ENCODE results near the gene SERTAD3. TPM values are rescaled to one million over a fixed set of nuclear protein-coding genes. Genes with fewer than 3 reads are reported as not detected.

Gene SERTAD3
- total RNA-seq, 5 donors from 2014 or later (not counting 1 experiment from before 2014, with no cell fraction given) = 17.4 to 26.7 (median 24.7) TPM

DNA sequence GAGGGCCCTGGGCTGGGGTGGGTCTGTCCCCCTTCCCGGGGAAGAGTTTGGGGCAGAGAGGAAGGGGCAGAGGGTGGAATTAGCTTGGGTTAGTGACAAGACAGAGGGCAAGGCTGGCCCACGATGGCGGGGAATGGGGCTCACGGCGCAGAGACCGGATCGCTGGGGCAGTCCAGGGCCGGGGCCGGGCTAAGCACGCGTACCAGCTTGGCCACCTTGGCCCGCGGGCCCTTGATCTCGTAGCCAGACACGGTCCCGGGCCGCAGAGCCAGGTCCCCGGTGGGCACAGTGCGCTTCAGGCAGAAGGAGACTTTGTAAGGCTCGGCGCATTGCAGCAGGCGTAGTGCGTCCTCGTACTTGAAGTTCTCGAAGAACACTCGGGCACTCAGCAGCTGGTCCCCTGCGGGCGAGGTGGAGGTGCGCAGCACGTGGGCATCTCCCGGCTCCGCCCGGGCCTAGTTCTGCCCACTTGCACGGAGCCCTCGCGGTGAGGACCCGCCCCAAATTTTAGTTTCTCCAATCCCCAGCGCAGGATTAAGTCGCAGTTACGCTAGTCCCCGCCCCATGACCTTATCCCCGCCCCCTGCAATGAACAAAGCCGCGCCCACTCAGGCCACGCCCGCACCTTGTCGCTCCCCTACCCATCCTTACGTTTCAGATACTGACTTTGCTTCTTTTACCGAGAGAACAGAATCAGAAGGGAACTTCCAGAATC, 45.6 kb downstream of the SERTAD3 start:
- CTCF ChIA-PET = no interaction called here
- Mint-ChIP-seq H3K27ac (no peak overlapping the region), H3K4me1 (peaks cover 13 to 28% (median 14%) of the 10 kb centered on the region in 3 donors), H3K36me3 (peaks cover 4% of the 10 kb centered on the region), H3K9me3 (no peaks in the 10 kb centered on the region), H3K27me3 (no peaks in the 10 kb centered on the region), H3K4me3 (peak overlapping the region in 2 of 3 donors; percentile 9 to 63)
- no peaks in the 10 kb centered on the region for H3K36me3 ChIP-seq (ENCODE audit: control insufficient read depth in 2 of 2, extremely low read depth in 1 of 2, insufficient read depth in 1 of 2, low read length in 1 of 2)
- H3K27ac ChIP-seq (ENCODE audit: low read length) = no peak overlapping the region
- H3K4me3 ChIP-seq (ENCODE audit: control insufficient read depth in 1 of 2, extremely low read depth in 1 of 2, low read length in 1 of 2) = peak overlapping the region in 1 of 2 donors; percentile 25
- DNase-seq (peak; percentile 25 to 82 (median 62)), ATAC-seq (replicated peaks in 1 of 4) (peak; percentile 66 to 84 (median 78))
- H3K27me3 ChIP-seq (replicated peaks in 1 of 2; ENCODE audit: control insufficient read depth in 2 of 2, extremely low read depth in 1 of 2, insufficient read depth in 2 of 2, low read length in 1 of 2) = peaks cover 0 to 11% of the 10 kb centered on the region in 2 experiments
- peaks cover 0 to 18% of the 10 kb centered on the region in 2 experiments for H3K4me1 ChIP-seq (ENCODE audit: control insufficient read depth in 1 of 2, extremely low read depth in 1 of 2, insufficient read depth in 2 of 2, low read length in 2 of 2)
- 48% methylated on average over 45 of the region's 49 CpGs for WGBS (ENCODE audit: insufficient coverage)
- POLR2A ChIA-PET = no interaction called here
- no peaks in the 10 kb centered on the region for H3K9me3 ChIP-seq

DNA sequence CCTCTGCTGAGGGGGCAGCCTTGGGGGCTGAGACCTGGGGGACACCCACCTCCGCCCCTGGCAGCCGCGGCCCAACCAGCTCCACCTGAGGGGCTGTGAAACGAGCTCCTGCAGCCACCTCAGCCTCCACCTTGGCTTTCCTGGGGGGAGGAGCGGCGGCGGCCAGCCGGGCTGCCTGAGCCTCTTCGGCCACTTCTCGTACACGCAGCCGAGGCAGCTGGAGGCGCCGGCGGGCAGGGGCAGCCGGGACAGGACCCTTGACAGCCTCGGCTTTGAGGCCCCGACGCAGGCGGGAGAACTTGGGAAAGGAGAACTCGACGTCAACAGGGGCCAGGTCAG, 46.6 kb downstream of the SERTAD3 start:
- no peak overlapping the region for H3K4me3 ChIP-seq (ENCODE audit: control insufficient read depth in 1 of 2, extremely low read depth in 1 of 2, low read length in 1 of 2)
- Mint-ChIP-seq H3K27me3 (no peaks in the 10 kb centered on the region), H3K4me1 (peaks cover 6 to 20% (median 8%) of the 10 kb centered on the region in 3 donors), H3K36me3 (peaks cover 4% of the 10 kb centered on the region), H3K27ac (no peak overlapping the region), H3K4me3 (no peak overlapping the region), H3K9me3 (no peaks in the 10 kb centered on the region)
- CTCF ChIA-PET = no interaction called here
- DNase-seq (no peak), ATAC-seq (replicated peaks in 1 of 4) (no peak)
- WGBS (ENCODE audit: insufficient coverage) = 96% methylated on average over 17 of the region's 22 CpGs
- POLR2A ChIA-PET = no interaction called here
- H3K9me3 ChIP-seq = no peaks in the 10 kb centered on the region
- H3K27me3 ChIP-seq (replicated peaks in 1 of 2; ENCODE audit: control insufficient read depth in 2 of 2, extremely low read depth in 1 of 2, insufficient read depth in 2 of 2, low read length in 1 of 2) = peaks cover 0 to 11% of the 10 kb centered on the region in 2 experiments
- no peaks in the 10 kb centered on the region for H3K36me3 ChIP-seq (ENCODE audit: control insufficient read depth in 2 of 2, extremely low read depth in 1 of 2, insufficient read depth in 1 of 2, low read length in 1 of 2)
- H3K27ac ChIP-seq (ENCODE audit: low read length) = no peak overlapping the region
- peaks cover 0 to 10% of the 10 kb centered on the region in 2 experiments for H3K4me1 ChIP-seq (ENCODE audit: control insufficient read depth in 1 of 2, extremely low read depth in 1 of 2, insufficient read depth in 2 of 2, low read length in 2 of 2)

DNA sequence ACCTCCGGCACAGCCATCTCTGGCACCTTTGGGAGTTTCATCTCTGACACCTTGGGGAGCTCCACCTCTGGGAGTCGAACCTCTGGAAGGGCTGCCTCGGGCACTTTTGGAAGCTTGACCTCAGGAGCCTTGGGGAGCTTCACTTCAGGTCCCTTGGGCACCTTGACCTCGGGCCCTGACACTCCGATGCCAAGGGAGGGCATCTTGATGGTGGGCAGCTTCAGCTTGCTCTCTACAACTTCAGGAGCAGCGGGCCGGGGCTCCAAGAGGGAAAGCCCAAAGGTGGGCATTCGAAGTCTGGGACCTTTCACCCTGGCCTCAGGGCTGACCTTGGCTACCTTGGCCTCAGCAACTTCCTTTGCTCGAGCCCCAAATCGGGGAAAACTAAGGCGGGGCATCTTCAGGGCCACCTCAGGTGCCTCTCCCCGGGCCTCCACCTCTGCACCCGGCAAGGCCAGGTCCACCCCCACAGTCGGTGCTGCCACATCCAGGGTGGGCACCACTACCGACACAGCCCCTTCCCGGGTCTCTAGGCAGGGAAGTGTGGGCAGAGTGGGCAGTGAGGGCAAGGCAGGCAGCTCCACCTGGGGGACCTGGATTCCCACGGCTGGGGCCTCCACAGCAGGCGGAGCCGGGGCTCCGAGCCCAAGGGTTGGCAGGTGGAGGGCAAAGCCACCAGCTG, 47.1 kb downstream of the SERTAD3 start:
- ATAC-seq (replicated peaks in 1 of 4) = no peak
- no peaks in the 10 kb centered on the region for H3K9me3 ChIP-seq
- H3K36me3 Mint-ChIP-seq = peaks cover 4% of the 10 kb centered on the region
- H3K27ac Mint-ChIP-seq = no peak overlapping the region
- CTCF ChIA-PET = no interaction called here
- no peaks in the 10 kb centered on the region for H3K9me3 Mint-ChIP-seq
- no peak overlapping the region for H3K4me3 ChIP-seq (ENCODE audit: control insufficient read depth in 1 of 2, extremely low read depth in 1 of 2, low read length in 1 of 2)
- POLR2A ChIA-PET = no interaction called here
- H3K27me3 Mint-ChIP-seq = no peaks in the 10 kb centered on the region
- no peaks in the 10 kb centered on the region for H3K36me3 ChIP-seq (ENCODE audit: control insufficient read depth in 2 of 2, extremely low read depth in 1 of 2, insufficient read depth in 1 of 2, low read length in 1 of 2)
- H3K27me3 ChIP-seq (replicated peaks in 1 of 2; ENCODE audit: control insufficient read depth in 2 of 2, extremely low read depth in 1 of 2, insufficient read depth in 2 of 2, low read length in 1 of 2) = peaks cover 0 to 11% of the 10 kb centered on the region in 2 experiments
- no peak overlapping the region for H3K4me3 Mint-ChIP-seq
- H3K4me1 Mint-ChIP-seq = peaks cover 6 to 20% (median 8%) of the 10 kb centered on the region in 3 donors
- no peak for DNase-seq
- H3K27ac ChIP-seq (ENCODE audit: low read length) = no peak overlapping the region
- H3K4me1 ChIP-seq (ENCODE audit: control insufficient read depth in 1 of 2, extremely low read depth in 1 of 2, insufficient read depth in 2 of 2, low read length in 2 of 2) = peaks cover 0 to 10% of the 10 kb centered on the region in 2 experiments
- WGBS (ENCODE audit: insufficient coverage) = 88% methylated on average over 16 of the region's 20 CpGs

DNA sequence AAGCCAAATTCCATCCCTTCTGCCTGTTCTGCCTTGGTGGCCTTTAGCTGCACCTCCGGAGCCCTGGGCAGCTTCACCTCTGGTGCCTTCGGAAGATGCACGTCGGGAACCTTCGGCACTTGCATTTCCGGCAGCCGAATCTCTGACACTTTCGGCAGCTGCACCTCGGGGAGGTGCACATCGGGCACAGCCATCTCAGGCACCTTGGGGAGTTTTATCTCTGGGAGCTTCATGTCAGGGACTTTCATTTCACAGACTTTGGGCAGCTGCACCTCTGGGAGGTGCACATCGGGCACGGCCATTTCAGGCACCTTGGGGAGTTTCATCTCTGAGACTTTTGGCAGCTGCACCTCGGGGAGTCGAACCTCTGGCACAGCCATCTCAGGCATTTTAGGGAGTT, 48.2 kb downstream of the SERTAD3 start:
- CTCF ChIA-PET = no interaction called here
- peaks cover 4% of the 10 kb centered on the region for H3K36me3 Mint-ChIP-seq
- Histone ChIP-seq H3K4me1 (ENCODE audit: control insufficient read depth in 1 of 2, extremely low read depth in 1 of 2, insufficient read depth in 2 of 2, low read length in 2 of 2) (peaks cover 0 to 10% of the 10 kb centered on the region in 2 experiments), H3K4me3 (ENCODE audit: control insufficient read depth in 1 of 2, extremely low read depth in 1 of 2, low read length in 1 of 2) (no peak overlapping the region), H3K9me3 (no peaks in the 10 kb centered on the region), H3K36me3 (ENCODE audit: control insufficient read depth in 2 of 2, extremely low read depth in 1 of 2, insufficient read depth in 1 of 2, low read length in 1 of 2) (no peaks in the 10 kb centered on the region), H3K27me3 (replicated peaks in 1 of 2; ENCODE audit: control insufficient read depth in 2 of 2, extremely low read depth in 1 of 2, insufficient read depth in 2 of 2, low read length in 1 of 2) (peaks cover 0 to 11% of the 10 kb centered on the region in 2 experiments), H3K27ac (ENCODE audit: low read length) (no peak overlapping the region)
- no peak overlapping the region for H3K27ac Mint-ChIP-seq
- WGBS (ENCODE audit: insufficient coverage) = 91% methylated on average over 9 of the region's 14 CpGs
- POLR2A ChIA-PET = no interaction called here
- DNase-seq (no peak), ATAC-seq (replicated peaks in 1 of 4) (no peak)
- H3K4me1 Mint-ChIP-seq = peaks cover 6 to 17% (median 8%) of the 10 kb centered on the region in 3 donors
- H3K4me3 Mint-ChIP-seq = no peak overlapping the region
- H3K9me3 Mint-ChIP-seq = no peaks in the 10 kb centered on the region
- no peaks in the 10 kb centered on the region for H3K27me3 Mint-ChIP-seq

DNA sequence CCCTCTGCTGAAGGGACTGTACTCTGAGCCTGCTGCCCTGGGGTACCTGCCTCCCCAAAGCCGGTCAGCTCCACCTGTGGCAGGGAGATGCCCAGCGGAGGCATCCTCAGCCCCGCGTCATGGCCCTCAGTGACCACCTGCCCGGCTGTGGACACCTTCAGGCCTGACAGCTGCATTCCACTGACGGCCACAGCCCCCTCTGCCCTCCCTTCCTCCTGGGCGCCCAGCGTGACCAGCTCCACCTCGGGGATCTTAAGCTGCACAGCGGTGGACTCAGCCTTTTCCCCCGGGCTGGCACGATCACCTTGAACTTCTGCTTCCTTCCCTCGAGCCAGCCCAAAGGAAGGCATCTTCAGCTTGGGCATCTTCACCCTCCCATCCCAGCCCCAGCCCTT, 49.3 kb downstream of the SERTAD3 start:
- no peaks in the 10 kb centered on the region for H3K9me3 Mint-ChIP-seq
- H3K4me3 Mint-ChIP-seq = no peak overlapping the region
- H3K27me3 ChIP-seq (replicated peaks in 1 of 2; ENCODE audit: control insufficient read depth in 2 of 2, extremely low read depth in 1 of 2, insufficient read depth in 2 of 2, low read length in 1 of 2) = peaks cover 0 to 11% of the 10 kb centered on the region in 2 experiments
- H3K27ac ChIP-seq (ENCODE audit: low read length) = no peak overlapping the region
- POLR2A ChIA-PET = no interaction called here
- H3K36me3 Mint-ChIP-seq = peaks cover 4% of the 10 kb centered on the region
- no peak overlapping the region for H3K4me3 ChIP-seq (ENCODE audit: control insufficient read depth in 1 of 2, extremely low read depth in 1 of 2, low read length in 1 of 2)
- H3K27me3 Mint-ChIP-seq = no peaks in the 10 kb centered on the region
- no peaks in the 10 kb centered on the region for H3K36me3 ChIP-seq (ENCODE audit: control insufficient read depth in 2 of 2, extremely low read depth in 1 of 2, insufficient read depth in 1 of 2, low read length in 1 of 2)
- no peak for ATAC-seq (replicated peaks in 1 of 4)
- no peaks in the 10 kb centered on the region for H3K9me3 ChIP-seq
- DNase-seq = no peak
- H3K27ac Mint-ChIP-seq = no peak overlapping the region
- 80% methylated on average over 13 of the region's 13 CpGs for WGBS (ENCODE audit: insufficient coverage)
- CTCF ChIA-PET = interaction anchor here in 1 of 2 donors (0.6 kb wide), 1 partner anchor 13 kb away, joined by 3 read pairs; no protein-coding TSS in a partner anchor
- peaks cover 0 to 10% of the 10 kb centered on the region in 2 experiments for H3K4me1 ChIP-seq (ENCODE audit: control insufficient read depth in 1 of 2, extremely low read depth in 1 of 2, insufficient read depth in 2 of 2, low read length in 2 of 2)
- H3K4me1 Mint-ChIP-seq = peaks cover 6 to 13% (median 8%) of the 10 kb centered on the region in 3 donors

DNA sequence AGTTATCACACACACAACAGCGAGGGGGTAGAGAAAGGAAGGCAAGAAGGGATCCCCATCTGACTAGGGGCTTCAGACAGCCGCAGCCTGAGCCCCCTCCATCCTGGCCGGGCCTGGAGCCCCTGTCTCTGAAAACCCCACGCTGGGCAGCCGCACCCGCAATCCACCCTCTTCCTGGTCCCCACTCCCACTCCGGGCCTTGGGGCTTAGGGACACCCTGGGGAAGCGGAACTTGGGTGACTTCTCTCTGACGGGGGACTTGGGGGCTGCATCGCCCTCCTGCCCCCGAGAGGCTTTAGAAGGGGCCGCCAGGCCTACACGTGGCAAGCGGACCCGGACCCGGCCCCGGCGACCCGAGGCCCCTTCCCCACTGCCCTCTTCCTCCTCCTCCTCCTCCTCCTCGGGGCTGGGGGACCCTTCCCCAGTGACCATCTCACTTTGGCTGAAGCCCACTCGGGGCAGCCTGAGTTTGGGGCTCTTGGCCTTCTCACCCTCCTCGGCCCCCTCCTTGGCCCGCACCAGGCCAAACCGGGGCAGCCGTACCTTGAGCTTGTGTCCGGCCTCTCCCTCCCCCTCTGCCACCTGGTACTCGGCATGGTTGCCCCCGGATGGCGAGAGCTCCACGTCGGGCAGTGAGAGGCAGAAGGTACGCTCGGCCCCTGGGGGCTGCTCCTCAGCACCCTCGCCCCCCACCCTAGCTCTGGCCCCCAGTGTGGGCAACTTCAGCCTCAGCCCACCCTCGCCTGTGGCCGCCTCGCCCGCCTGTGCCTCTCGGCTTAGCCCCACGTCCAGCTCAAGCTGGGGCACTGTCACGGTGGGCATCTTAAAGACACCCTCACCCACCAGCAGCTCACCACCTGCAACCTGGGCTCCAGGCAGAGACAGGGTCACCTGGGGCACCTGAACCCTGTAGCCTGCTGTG, 50.0 kb downstream of the SERTAD3 start:
- ATAC-seq (replicated peaks in 1 of 4) = no peak
- CTCF ChIA-PET = interaction anchor here in 1 of 2 donors (0.6 kb wide), 1 partner anchor 13 kb away, joined by 3 read pairs; no protein-coding TSS in a partner anchor
- DNase-seq = no peak
- WGBS (ENCODE audit: insufficient coverage) = 91% methylated on average over 32 of the region's 41 CpGs
- Mint-ChIP-seq H3K4me3 (no peak overlapping the region), H3K27me3 (no peaks in the 10 kb centered on the region), H3K9me3 (no peaks in the 10 kb centered on the region), H3K36me3 (peaks cover 3% of the 10 kb centered on the region), H3K4me1 (peaks cover 4 to 6% (median 6%) of the 10 kb centered on the region in 3 donors), H3K27ac (no peak overlapping the region)
- POLR2A ChIA-PET = no interaction called here
- Histone ChIP-seq H3K27ac (ENCODE audit: low read length) (no peak overlapping the region), H3K36me3 (ENCODE audit: control insufficient read depth in 2 of 2, extremely low read depth in 1 of 2, insufficient read depth in 1 of 2, low read length in 1 of 2) (no peaks in the 10 kb centered on the region), H3K9me3 (no peaks in the 10 kb centered on the region), H3K4me3 (ENCODE audit: control insufficient read depth in 1 of 2, extremely low read depth in 1 of 2, low read length in 1 of 2) (no peak overlapping the region), H3K27me3 (replicated peaks in 1 of 2; ENCODE audit: control insufficient read depth in 2 of 2, extremely low read depth in 1 of 2, insufficient read depth in 2 of 2, low read length in 1 of 2) (peaks cover 0 to 14% of the 10 kb centered on the region in 2 experiments), H3K4me1 (ENCODE audit: control insufficient read depth in 1 of 2, extremely low read depth in 1 of 2, insufficient read depth in 2 of 2, low read length in 2 of 2) (peaks cover 0 to 10% of the 10 kb centered on the region in 2 experiments)

Measured in T-cell (primary cell).